ENCODE data around the gene MVB12B.

MVB12B gene

GRCh38 chr9:126367139-126367538, 40.5 kb downstream of the MVB12B start:
- no peaks in the 10 kb centered on the region for H3K27me3 Mint-ChIP-seq
- no peak overlapping the region for H3K4me3 Mint-ChIP-seq
- H3K4me1 Mint-ChIP-seq (ENCODE audit: low read depth): peaks cover 40% of the 10 kb centered on the region
- no peak overlapping the region for H3K27ac Mint-ChIP-seq
- H3K36me3 Mint-ChIP-seq (ENCODE audit: low read depth): peaks cover 73% of the 10 kb centered on the region
- intact Hi-C loops (cut with micrococcal nuclease): no loop called here
- H3K9me3 Mint-ChIP-seq: peaks cover 9% of the 10 kb centered on the region

- no peak overlapping the region for H3K27ac Mint-ChIP-seq
- no peak overlapping the region for H3K4me3 Mint-ChIP-seq
- intact Hi-C loops (cut with micrococcal nuclease): no loop called here
- no peaks in the 10 kb centered on the region for H3K27me3 Mint-ChIP-seq
- H3K4me1 Mint-ChIP-seq (ENCODE audit: low read depth): peaks cover 45% of the 10 kb centered on the region
- H3K9me3 Mint-ChIP-seq: peaks cover 9% of the 10 kb centered on the region
- H3K36me3 Mint-ChIP-seq (ENCODE audit: low read depth): peaks cover 73% of the 10 kb centered on the region
Observed at GRCh38 chr9:126367616-126368015, 41.0 kb downstream of the MVB12B start.

DNA sequence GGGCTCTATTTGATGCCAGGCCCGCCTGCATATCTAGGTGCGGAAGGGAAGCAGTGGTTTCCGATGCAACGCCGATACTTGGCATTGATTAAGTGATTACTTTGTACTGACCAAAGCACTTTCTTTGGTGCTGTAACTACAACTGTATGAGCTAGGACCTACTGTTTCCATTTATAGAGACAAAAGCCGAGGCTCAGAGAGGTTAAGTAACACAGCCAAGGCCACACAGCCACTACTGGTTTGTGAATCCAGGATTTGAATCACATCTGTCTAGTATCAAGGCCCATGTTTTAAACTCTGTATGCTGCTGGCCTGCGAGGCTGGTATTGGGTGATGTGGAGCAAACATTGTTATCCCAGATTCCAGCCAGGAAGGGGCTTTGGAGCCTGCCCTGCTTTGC, 41.4 kb downstream of the MVB12B start:
- intact Hi-C loops (cut with micrococcal nuclease): no loop called here
- no peak overlapping the region for H3K4me3 Mint-ChIP-seq
- peaks cover 9% of the 10 kb centered on the region for H3K9me3 Mint-ChIP-seq
- no peak overlapping the region for H3K27ac Mint-ChIP-seq
- no peaks in the 10 kb centered on the region for H3K27me3 Mint-ChIP-seq
- H3K4me1 Mint-ChIP-seq (ENCODE audit: low read depth): peaks cover 49% of the 10 kb centered on the region
- H3K36me3 Mint-ChIP-seq (ENCODE audit: low read depth): peaks cover 73% of the 10 kb centered on the region

DNA sequence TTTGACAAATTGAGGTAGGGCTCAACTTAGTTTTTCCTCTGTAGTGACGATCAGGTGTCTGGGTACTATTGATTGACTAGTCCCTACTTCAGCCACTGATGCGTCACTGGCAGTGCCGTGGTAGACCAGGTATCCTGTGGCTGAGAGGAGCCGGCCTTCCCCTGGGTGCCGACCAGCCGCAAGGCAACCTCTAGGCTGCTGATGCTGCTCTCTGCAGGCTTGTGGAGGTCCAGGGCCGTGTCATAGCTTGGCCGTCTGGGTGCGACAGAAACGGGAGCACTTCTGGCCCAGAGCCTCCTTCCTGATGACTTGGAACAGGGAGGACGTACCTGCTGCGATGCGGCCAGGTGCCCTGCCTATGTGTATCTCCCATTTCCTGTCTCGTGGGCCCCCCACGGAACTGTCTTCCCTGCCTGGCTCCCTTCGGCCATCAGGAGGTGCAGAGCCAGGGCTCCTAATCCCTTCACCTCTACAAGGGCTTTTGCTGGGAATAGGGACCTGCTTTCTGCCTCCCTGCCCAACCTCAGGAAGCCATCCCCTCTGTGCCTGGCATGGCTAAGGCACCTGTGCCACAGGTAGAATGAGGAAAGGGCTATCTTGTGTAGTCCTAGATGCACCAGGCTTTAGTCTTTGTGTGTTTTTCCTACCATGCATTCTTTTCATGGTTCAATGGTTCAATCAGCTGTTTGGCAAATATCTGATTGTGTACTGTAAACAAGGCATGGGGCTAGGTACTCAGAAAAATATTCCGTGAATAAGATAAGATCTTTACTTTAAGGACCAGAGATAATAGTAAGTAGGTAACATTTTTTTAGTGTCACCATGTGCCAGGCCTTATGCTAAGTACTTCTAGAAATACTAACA, 44.6 kb downstream of the MVB12B start:
- peaks cover 65% of the 10 kb centered on the region for H3K4me1 Mint-ChIP-seq (ENCODE audit: low read depth)
- H3K4me3 Mint-ChIP-seq: no peak overlapping the region
- H3K9me3 Mint-ChIP-seq: no peaks in the 10 kb centered on the region
- intact Hi-C loops (cut with micrococcal nuclease): no loop called here
- no peaks in the 10 kb centered on the region for H3K27me3 Mint-ChIP-seq
- peaks cover 56% of the 10 kb centered on the region for H3K36me3 Mint-ChIP-seq (ENCODE audit: low read depth)
- H3K27ac Mint-ChIP-seq: peak overlapping the region; percentile 10

- no peaks in the 10 kb centered on the region for H3K9me3 Mint-ChIP-seq
- intact Hi-C loops (cut with micrococcal nuclease): no loop called here
- no peak overlapping the region for H3K4me3 Mint-ChIP-seq
- peaks cover 62% of the 10 kb centered on the region for H3K4me1 Mint-ChIP-seq (ENCODE audit: low read depth)
- no peaks in the 10 kb centered on the region for H3K27me3 Mint-ChIP-seq
- H3K36me3 Mint-ChIP-seq (ENCODE audit: low read depth): peaks cover 48% of the 10 kb centered on the region
- peak overlapping the region; percentile 80 for H3K27ac Mint-ChIP-seq
Observed at GRCh38 chr9:126372716-126373115, 46.1 kb downstream of the MVB12B start.

DNA sequence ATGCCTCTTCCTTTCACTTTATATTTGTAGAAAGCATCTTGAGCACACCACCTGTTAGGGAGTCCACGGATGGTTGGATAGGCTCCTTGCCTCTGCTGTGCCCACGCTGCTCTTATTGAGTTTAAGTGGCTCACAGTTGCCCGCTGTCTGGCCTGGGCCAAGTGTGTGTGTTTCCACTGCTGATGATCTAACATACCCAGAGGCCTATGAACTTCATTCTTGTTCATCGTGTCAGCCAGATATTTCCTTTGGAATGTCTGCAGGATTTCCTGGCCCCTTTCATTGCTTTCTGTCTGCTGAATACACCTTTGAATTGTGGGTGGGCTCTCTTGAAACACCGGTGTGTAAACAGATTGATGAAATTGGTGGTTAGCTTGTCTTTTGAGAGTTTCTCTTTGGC, 46.6 kb downstream of the MVB12B start:
- H3K27ac Mint-ChIP-seq: peak overlapping the region; percentile 80
- no peaks in the 10 kb centered on the region for H3K9me3 Mint-ChIP-seq
- H3K36me3 Mint-ChIP-seq (ENCODE audit: low read depth): peaks cover 48% of the 10 kb centered on the region
- intact Hi-C loops (cut with micrococcal nuclease): no loop called here
- peaks cover 66% of the 10 kb centered on the region for H3K4me1 Mint-ChIP-seq (ENCODE audit: low read depth)
- H3K27me3 Mint-ChIP-seq: no peaks in the 10 kb centered on the region
- H3K4me3 Mint-ChIP-seq: no peak overlapping the region

DNA sequence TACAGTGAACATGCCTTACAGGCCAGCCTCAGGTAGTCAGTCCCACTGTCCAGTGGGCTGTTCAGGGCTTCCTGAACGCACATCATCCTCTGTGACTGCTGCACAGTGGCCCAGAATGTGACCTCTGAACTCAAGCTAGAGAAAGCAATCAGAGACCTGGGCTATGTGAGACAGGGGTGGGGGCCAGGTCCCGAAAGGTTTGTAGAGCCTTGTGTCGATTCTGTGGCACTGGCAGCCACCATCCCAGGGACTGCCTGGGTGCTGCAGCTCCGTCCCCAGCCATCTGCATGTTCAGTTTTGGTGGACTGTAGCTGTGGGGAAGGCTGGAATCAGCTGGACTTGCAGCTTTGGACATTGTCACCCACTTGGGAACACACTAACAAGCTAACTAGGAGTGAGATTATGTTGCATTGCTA, 47.7 kb downstream of the MVB12B start:
- peak overlapping the region; percentile 75 for H3K27ac Mint-ChIP-seq
- no peaks in the 10 kb centered on the region for H3K27me3 Mint-ChIP-seq
- intact Hi-C loops (cut with micrococcal nuclease): no loop called here
- peaks cover 54% of the 10 kb centered on the region for H3K36me3 Mint-ChIP-seq (ENCODE audit: low read depth)
- peaks cover 77% of the 10 kb centered on the region for H3K4me1 Mint-ChIP-seq (ENCODE audit: low read depth)
- no peak overlapping the region for H3K4me3 Mint-ChIP-seq
- H3K9me3 Mint-ChIP-seq: no peaks in the 10 kb centered on the region

DNA sequence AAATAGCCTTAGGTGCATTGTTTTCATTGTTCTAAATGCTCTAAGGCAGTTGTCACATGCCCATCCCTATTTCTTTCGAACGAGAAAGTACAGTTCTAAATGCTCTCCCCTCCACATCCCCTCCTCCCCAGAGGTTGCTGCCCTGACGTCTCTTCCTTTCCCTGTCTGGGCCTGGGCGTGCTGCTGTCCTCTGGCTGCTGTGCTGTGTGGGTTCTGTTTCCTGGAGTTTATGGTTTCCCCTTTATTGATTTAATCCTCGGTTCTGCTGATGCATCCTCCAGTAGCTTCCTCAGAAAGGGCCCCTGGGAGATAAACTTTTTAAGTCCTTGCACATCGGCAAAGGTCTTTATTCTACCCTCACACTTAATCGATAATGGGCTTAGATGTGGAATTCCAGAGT, 48.8 kb downstream of the MVB12B start:
- Mint-ChIP-seq H3K27ac (peak overlapping the region; percentile 75), H3K4me1 (ENCODE audit: low read depth) (peaks cover 87% of the 10 kb centered on the region), H3K4me3 (peak overlapping the region; percentile 24)

GRCh38 chr9:126376311-126377175, 49.9 kb downstream of the MVB12B start:
- intact Hi-C loops (cut with micrococcal nuclease): no loop called here
- H3K27me3 Mint-ChIP-seq: no peaks in the 10 kb centered on the region
- H3K27ac Mint-ChIP-seq: peak overlapping the region; percentile 75
- H3K36me3 Mint-ChIP-seq (ENCODE audit: low read depth): peaks cover 57% of the 10 kb centered on the region
- H3K4me1 Mint-ChIP-seq (ENCODE audit: low read depth): peaks cover 92% of the 10 kb centered on the region
- no peak overlapping the region for H3K4me3 Mint-ChIP-seq
- no peaks in the 10 kb centered on the region for H3K9me3 Mint-ChIP-seq

More for the DNA sequence above, 48.8 kb downstream of the MVB12B start:
- Mint-ChIP-seq H3K27me3 (no peaks in the 10 kb centered on the region), H3K9me3 (no peaks in the 10 kb centered on the region), H3K36me3 (ENCODE audit: low read depth) (peaks cover 57% of the 10 kb centered on the region)
- intact Hi-C loops (cut with micrococcal nuclease): no loop called here

- Mint-ChIP-seq H3K27me3 (no peaks in the 10 kb centered on the region), H3K36me3 (ENCODE audit: low read depth) (peaks cover 54% of the 10 kb centered on the region), H3K4me3 (no peak overlapping the region), H3K27ac (peak overlapping the region; percentile 75), H3K9me3 (no peaks in the 10 kb centered on the region), H3K4me1 (ENCODE audit: low read depth) (peaks cover 87% of the 10 kb centered on the region)
- intact Hi-C loops (cut with micrococcal nuclease): no loop called here
Observed at GRCh38 chr9:126377176-126377509, 50.5 kb downstream of the MVB12B start.

GRCh38 chr9:126377536-126377935, 50.9 kb downstream of the MVB12B start:
- H3K27ac Mint-ChIP-seq: peak overlapping the region; percentile 75
- no peak overlapping the region for H3K4me3 Mint-ChIP-seq
- H3K27me3 Mint-ChIP-seq: no peaks in the 10 kb centered on the region
- no peaks in the 10 kb centered on the region for H3K9me3 Mint-ChIP-seq
- intact Hi-C loops (cut with micrococcal nuclease): no loop called here
- H3K4me1 Mint-ChIP-seq (ENCODE audit: low read depth): peaks cover 87% of the 10 kb centered on the region
- peaks cover 54% of the 10 kb centered on the region for H3K36me3 Mint-ChIP-seq (ENCODE audit: low read depth)

- peaks cover 89% of the 10 kb centered on the region for H3K4me1 Mint-ChIP-seq (ENCODE audit: low read depth)
Observed at GRCh38 chr9:126378761-126379160, 52.1 kb downstream of the MVB12B start.

GRCh38 chr9:126379661-126380360, 53.2 kb downstream of the MVB12B start:
- H3K4me1 Mint-ChIP-seq (ENCODE audit: low read depth): peaks cover 83% of the 10 kb centered on the region
- intact Hi-C loops (cut with micrococcal nuclease): loop anchor here (5.0 kb wide), 1 partner anchor 33 kb away; no protein-coding TSS in a partner anchor
- H3K9me3 Mint-ChIP-seq: no peaks in the 10 kb centered on the region
- peak overlapping the region; percentile 73 for H3K27ac Mint-ChIP-seq
- peaks cover 49% of the 10 kb centered on the region for H3K36me3 Mint-ChIP-seq (ENCODE audit: low read depth)
- H3K27me3 Mint-ChIP-seq: no peaks in the 10 kb centered on the region
- no peak overlapping the region for H3K4me3 Mint-ChIP-seq

More at GRCh38 chr9:126378761-126379160, 52.1 kb downstream of the MVB12B start:
- intact Hi-C loops (cut with micrococcal nuclease): no loop called here
- no peaks in the 10 kb centered on the region for H3K9me3 Mint-ChIP-seq
- no peaks in the 10 kb centered on the region for H3K27me3 Mint-ChIP-seq
- peak overlapping the region; percentile 73 for H3K27ac Mint-ChIP-seq
- peaks cover 54% of the 10 kb centered on the region for H3K36me3 Mint-ChIP-seq (ENCODE audit: low read depth)
- no peak overlapping the region for H3K4me3 Mint-ChIP-seq
